ENCODE measurements around the gene PSMB5.
A peak's percentile ranks its signal among the peaks of the same experiment; 100 is the strongest.

PSMB5 gene

GRCh38 chr14:22985894-22986507, 48.7 kb downstream of the PSMB5 start:
- DNase-seq = no peak

GRCh38 chr14:22984959-22985658, 49.6 kb downstream of the PSMB5 start:
- DNase-seq = no peak

DNA sequence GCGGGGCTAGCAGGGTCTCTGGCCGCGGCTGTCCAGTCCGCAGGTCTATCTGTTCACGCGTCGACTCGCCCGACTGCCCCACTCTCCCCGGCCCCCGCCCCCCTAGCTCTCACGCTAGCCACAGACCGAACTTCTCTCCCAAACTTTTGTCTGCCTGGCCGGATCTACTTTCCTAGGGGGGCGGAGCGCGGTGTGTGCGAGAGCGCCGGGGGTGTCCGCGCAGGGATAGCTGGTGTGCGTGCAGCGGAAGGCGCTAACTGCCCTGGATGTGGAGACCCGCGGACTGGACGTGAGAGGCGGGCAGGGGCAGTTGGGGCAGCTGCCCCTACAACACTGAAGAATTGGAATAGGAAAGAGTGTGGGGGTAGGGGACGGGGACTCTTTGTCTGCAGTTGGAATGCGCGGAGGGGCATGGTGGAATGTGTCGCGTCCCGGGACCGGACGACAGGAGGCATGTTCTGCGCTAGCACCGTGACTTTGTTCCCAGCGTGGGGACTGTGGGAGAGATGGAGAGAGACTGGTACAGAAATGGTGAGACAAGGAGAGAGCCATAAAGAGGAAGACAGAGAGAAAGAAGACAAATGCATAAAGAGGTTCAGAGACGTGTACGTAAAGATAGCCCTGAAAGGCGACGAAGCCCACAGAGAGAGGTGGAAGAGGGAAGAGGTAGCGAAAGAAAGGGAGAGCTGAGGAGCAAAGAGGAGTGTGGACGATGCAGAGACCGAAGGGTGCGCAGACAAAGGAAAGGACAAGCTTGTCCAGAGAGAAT, 52.0 kb downstream of the PSMB5 start, which contains the start of gene AJUBA:
TSS of gene AJUBA (minus strand) at position 75 of the 769 bp plus-strand sequence. CDS start 285 bp downstream, outside the sequence.
- DNase-seq = peak; percentile 57

DNA sequence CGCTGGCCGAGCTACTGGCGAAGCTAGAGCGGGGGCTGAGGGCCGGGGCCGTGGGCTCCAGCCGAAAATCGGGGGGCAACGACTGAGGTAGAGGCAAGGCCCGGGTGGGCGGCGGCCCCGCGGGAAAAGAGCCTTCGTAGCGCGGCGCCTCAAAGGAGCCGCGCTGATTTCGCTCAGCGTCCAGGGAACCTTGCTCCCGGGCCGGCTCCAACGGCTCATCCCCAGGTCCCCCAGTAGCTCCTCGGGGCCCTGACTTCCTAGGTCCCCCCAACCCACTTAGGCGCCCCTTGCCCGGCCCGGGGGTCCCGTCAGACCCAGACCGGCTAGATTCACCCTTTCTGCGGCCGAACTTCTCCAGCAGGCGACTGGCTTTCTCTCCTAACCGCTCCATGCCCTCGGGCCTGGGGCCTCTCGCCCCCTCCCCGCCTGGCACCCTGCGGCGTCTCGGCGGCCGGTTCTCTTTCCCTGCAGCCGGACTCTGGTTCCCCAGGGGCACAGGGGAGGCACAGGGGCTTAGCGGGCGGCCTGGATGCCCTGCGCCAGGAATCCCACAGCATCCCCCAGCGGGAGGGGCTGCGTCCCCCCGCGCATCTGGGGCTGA, 52.7 kb downstream of the PSMB5 start:
- no peak for DNase-seq

DNA sequence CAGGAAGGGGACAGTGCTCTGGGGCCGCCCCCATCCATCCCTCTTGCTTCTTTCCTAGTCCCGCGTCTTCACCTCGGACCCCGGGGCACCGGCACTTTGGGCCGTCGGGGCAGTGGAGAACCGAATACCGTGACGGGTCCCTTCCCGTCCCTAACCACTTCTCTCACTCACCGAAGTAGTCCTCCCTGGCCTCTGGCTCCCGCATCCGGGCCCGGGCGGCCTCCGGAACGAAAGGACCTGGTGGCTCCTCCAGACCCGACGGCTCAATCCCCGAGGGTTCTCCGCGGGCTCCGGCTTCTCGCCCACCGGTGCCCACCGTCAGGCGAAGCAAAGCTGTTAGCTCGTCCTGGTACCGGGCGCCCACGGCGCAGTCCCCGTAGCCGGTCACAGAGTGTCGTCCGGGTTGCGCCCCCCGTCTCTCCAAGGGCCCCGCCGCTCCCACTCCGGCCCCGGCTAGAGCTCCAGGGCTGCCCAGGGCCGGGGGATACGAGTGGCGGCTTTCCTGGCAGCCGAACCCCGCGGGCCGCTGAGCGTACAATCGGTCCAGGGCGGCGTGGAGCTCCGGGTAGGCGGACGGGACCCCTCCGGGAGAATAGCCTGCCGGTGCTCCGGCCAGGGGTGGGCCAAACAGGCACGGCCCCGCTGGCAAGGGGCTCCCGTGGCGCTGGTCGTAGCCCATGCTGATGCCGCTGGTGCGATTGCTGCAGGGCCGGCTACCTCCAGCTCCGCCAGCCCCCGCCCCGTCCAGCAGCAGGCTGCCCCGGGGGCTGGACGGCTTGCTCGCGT, 53.4 kb downstream of the PSMB5 start:
- DNase-seq = no peak

- no peak for DNase-seq
Measured at GRCh38 chr14:22980672-22981089, 54.0 kb downstream of the PSMB5 start.

GRCh38 chr14:22979748-22980392, 54.8 kb downstream of the PSMB5 start:
- DNase-seq = no peak

- DNase-seq = no peak
Measured at GRCh38 chr14:22978981-22979671, 55.6 kb downstream of the PSMB5 start.

DNA sequence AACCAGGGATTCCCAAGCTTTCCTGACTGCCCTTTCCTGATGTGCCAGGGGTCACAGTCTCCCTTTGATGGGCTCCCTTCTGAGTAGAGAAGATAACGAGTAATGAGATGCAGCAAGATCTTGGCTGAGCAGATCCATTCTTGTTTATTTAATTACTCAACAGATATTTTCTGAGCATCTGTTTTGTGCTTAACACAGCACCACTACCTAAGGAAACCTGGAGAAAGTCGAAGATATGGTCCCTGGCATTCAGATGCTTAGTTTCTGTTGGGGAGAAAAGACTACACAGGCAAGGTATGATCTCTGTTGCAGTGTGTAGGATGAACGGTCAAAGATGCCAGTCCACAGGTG, 56.2 kb downstream of the PSMB5 start:
- DNase-seq = no peak

GRCh38 chr14:22977684-22978486, 56.8 kb downstream of the PSMB5 start:
- DNase-seq = no peak

GRCh38 chr14:22977434-22977683, 57.3 kb downstream of the PSMB5 start:
- no peak for DNase-seq

DNA sequence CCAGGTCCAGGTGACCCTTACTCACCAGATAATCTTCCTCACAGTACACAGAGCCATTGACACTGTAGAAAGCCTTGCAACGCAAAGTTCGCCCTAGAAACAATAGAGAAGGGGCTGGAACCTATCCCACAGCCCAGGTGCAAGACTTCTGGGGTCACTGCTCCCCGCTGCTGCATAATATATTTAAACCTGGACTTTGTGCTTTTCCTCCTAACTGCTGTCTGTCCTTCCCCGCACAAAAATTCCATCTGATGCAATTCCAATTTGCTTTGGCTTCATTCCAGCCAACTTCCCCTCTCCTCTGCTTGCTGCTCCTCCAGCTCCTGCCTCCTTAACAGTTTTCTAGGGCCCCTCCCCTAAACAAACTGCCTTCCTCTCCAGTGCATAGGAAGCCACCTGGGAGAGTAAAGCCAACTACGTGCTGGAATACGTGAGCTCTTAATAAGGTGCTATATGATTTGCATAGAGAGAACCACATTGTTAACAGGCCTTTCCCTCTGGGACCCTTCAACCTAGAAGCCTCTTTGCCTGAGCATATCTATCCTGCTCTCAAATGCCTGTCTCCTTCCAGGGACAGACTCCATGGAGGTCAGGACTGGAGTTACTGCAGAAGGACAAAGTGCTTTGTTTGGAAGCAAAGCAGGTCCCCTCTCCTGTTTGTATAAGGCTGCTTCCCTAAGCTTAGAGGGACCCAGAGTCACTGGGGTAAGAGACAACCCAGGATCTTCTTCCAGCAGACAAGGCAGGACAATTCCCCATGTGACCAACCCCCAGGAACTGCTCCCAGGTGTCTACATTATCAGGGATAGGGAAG, 57.9 kb downstream of the PSMB5 start:
- DNase-seq = no peak

Measured in effector CD4-positive, alpha-beta T cell (primary cell).